Breast epithelium (tissue), 3 donors: Measurements from ENCODE around the gene GATAD2B.

ENCODE experiments used
- CTCF ChIP-seq, 3 donors: fragments of 450-650 bp; IDR thresholded peaks; one replicate each; pipeline ENCODE4 v1.5.1; 2016 to 2017; ENCODE audit warnings: antibody characterized with exemption in 3 of 3, mild to moderate bottlenecking in 3 of 3, moderate library complexity in 3 of 3
- POLR2A ChIP-seq: fragments of 450-650 bp; IDR thresholded peaks from one replicate; pipeline ENCODE4 v1.6.1; 2016; ENCODE audit warnings: antibody characterized with exemption, mild to moderate bottlenecking, moderate library complexity
- POLR2AphosphoS5 ChIP-seq, 3 donors: sonication (generic); formaldehyde crosslinking; IDR thresholded peaks; one replicate each; pipeline ENCODE4 v1.6.1; 2017; ENCODE audit warnings: antibody characterized with exemption in 3 of 3

- TF ChIP-seq POLR2A (no peak), CTCF (IDR thresholded peaks at IDR 0.05) (no peak), POLR2AphosphoS5 (IDR thresholded peaks at IDR 0.05) (no peak)
Measured at GRCh38 chr1:153776845-153777370, 145.9 kb downstream of the GATAD2B start.
